Duodenal mucosa (tissue), 2 donors: Measurements from ENCODE around the gene CALM3.

Experiments
- H3K27ac ChIP-seq: one replicate; pipeline ENCODE4 v1.7.0; 2013; ENCODE audit warnings: low read depth, low read length
- H3K27me3 ChIP-seq, 2 donors: one replicate each; pipeline ENCODE4 v1.7.0; 2013; ENCODE audit warnings: low read length in 2 of 2, control low read depth in 1 of 2; ENCODE audit not compliant: insufficient read depth in 2 of 2, control insufficient read depth in 1 of 2
- H3K36me3 ChIP-seq, 2 donors: one replicate each; pipeline ENCODE4 v1.7.0; 2013; ENCODE audit warnings: low read length in 2 of 2, control low read depth in 1 of 2; ENCODE audit not compliant: insufficient read depth in 2 of 2, control insufficient read depth in 1 of 2
- H3K4me1 ChIP-seq, 2 donors: one replicate each; pipeline ENCODE4 v1.7.0; 2013; ENCODE audit warnings: low read length in 2 of 2, control low read depth in 1 of 2; ENCODE audit not compliant: insufficient read depth in 2 of 2, control insufficient read depth in 1 of 2
- H3K4me3 ChIP-seq, 2 donors: one replicate each; pipeline ENCODE4 v1.7.0; 2013; ENCODE audit warnings: low read length in 2 of 2, low read depth in 1 of 2
- H3K9ac ChIP-seq, 2 donors: one replicate each; pipeline ENCODE4 v1.7.0; 2013; ENCODE audit warnings: low read length in 2 of 2, low read depth in 1 of 2
- H3K9me3 ChIP-seq, 2 donors: one replicate each; pipeline ENCODE4 v1.7.0; 2013; ENCODE audit warnings: low read length in 2 of 2, control low read depth in 1 of 2; ENCODE audit not compliant: control insufficient read depth in 1 of 2

Gene CALM3

GRCh38 chr19:46634656-46635218 lies 33.6 kb downstream of the CALM3 start:
- Histone ChIP-seq H3K4me3 (no peak overlapping the region), H3K9me3 (no peaks in the 10 kb centered on the region), H3K4me1 (peaks cover 21 to 27% of the 10 kb centered on the region in 2 donors)

GRCh38 chr19:46635920-46636761 lies 35.0 kb downstream of the CALM3 start, which contains the start of gene GNG8:
Gene GNG8 (minus strand): TSS chr19:46636202. CDS start chr19:46634682, 1,520 bp downstream.
- H3K4me1 ChIP-seq = peaks cover 22 to 28% of the 10 kb centered on the region in 2 donors
- H3K9ac ChIP-seq = no peak within 1 kb of the TSS
- H3K4me3 ChIP-seq = no peak within 1 kb of the TSS
- peaks cover 50% of the 10 kb centered on the region in 2 donors for H3K27me3 ChIP-seq
- no peaks in the 10 kb centered on the region for H3K9me3 ChIP-seq
- H3K36me3 ChIP-seq = no peaks in the 10 kb centered on the region
- no peak within 1 kb of the TSS for H3K27ac ChIP-seq

More at GRCh38 chr19:46634656-46635218, 33.6 kb downstream of the CALM3 start:
- Histone ChIP-seq H3K36me3 (no peaks in the 10 kb centered on the region), H3K9ac (no peak overlapping the region), H3K27ac (no peak overlapping the region), H3K27me3 (peaks cover 45 to 50% of the 10 kb centered on the region in 2 donors)

GRCh38 chr19:46637224-46637623 lies 36.1 kb downstream of the CALM3 start:
- H3K9ac ChIP-seq = no peak overlapping the region
- no peak overlapping the region for H3K4me3 ChIP-seq
- H3K9me3 ChIP-seq = no peaks in the 10 kb centered on the region
- H3K36me3 ChIP-seq = no peaks in the 10 kb centered on the region
- no peak overlapping the region for H3K27ac ChIP-seq
- H3K4me1 ChIP-seq = peaks cover 22 to 28% of the 10 kb centered on the region in 2 donors
- H3K27me3 ChIP-seq = peaks cover 43 to 47% of the 10 kb centered on the region in 2 donors

GRCh38 chr19:46639358-46640182 lies 38.4 kb downstream of the CALM3 start:
- Histone ChIP-seq H3K9me3 (no peaks in the 10 kb centered on the region), H3K4me3 (peak overlapping the region; percentile 42 to 49), H3K9ac (peak overlapping the region in 1 of 2 donors; percentile 44), H3K27me3 (peaks cover 32 to 39% of the 10 kb centered on the region in 2 donors), H3K36me3 (no peaks in the 10 kb centered on the region), H3K27ac (peak overlapping the region; percentile 20), H3K4me1 (peaks cover 9 to 19% of the 10 kb centered on the region in 2 donors)

GRCh38 chr19:46640656-46641055 lies 39.5 kb downstream of the CALM3 start:
- H3K9ac ChIP-seq = no peak overlapping the region
- H3K4me3 ChIP-seq = no peak overlapping the region
- no peaks in the 10 kb centered on the region for H3K9me3 ChIP-seq
- peaks cover 7 to 19% of the 10 kb centered on the region in 2 donors for H3K4me1 ChIP-seq
- H3K36me3 ChIP-seq = no peaks in the 10 kb centered on the region
- H3K27ac ChIP-seq = no peak overlapping the region
- peaks cover 32 to 36% of the 10 kb centered on the region in 2 donors for H3K27me3 ChIP-seq

GRCh38 chr19:46644720-46645119 lies 43.6 kb downstream of the CALM3 start:
- Histone ChIP-seq H3K4me1 (peaks cover 1 to 2% of the 10 kb centered on the region in 2 donors), H3K9ac (no peak overlapping the region), H3K4me3 (no peak overlapping the region), H3K27ac (no peak overlapping the region), H3K27me3 (peaks cover 16 to 28% of the 10 kb centered on the region in 2 donors), H3K9me3 (no peaks in the 10 kb centered on the region), H3K36me3 (no peaks in the 10 kb centered on the region)

GRCh38 chr19:46646402-46646801 lies 45.3 kb downstream of the CALM3 start:
- Histone ChIP-seq H3K9ac (no peak overlapping the region), H3K27me3 (peaks cover 11 to 25% of the 10 kb centered on the region in 2 donors), H3K9me3 (no peaks in the 10 kb centered on the region), H3K36me3 (no peaks in the 10 kb centered on the region), H3K4me3 (no peak overlapping the region), H3K4me1 (no peaks in the 10 kb centered on the region), H3K27ac (no peak overlapping the region)

GRCh38 chr19:46648060-46648960 lies 47.2 kb downstream of the CALM3 start:
- no peak overlapping the region for H3K27ac ChIP-seq
- no peaks in the 10 kb centered on the region for H3K4me1 ChIP-seq
- H3K4me3 ChIP-seq = no peak overlapping the region
- H3K9ac ChIP-seq = no peak overlapping the region
- H3K27me3 ChIP-seq = peaks cover 15 to 24% of the 10 kb centered on the region in 2 donors
- H3K36me3 ChIP-seq = no peaks in the 10 kb centered on the region
- H3K9me3 ChIP-seq = no peaks in the 10 kb centered on the region
